H9 (cell line): ENCODE results near the gene DOHH. TPM values are rescaled to one million over a fixed set of nuclear protein-coding genes. Genes with fewer than 3 reads are reported as not detected.

Experiments used
- DNase-seq: peaks from one replicate; pipeline ENCODE4 v3.0.0-alpha.2; 2017
- H2AFZ ChIP-seq: one replicate; pipeline ENCODE4 v1.6.1; 2013; ENCODE audit warnings: mild to moderate bottlenecking, low read length, control low read depth, moderate library complexity
- H2AK5ac ChIP-seq: 2 replicates; pipeline ENCODE4 v1.6.1; 2013; ENCODE audit warnings: low read length, control low read depth, mixed read lengths; ENCODE audit not compliant: insufficient read length
- H2BK120ac ChIP-seq: one replicate; pipeline ENCODE4 v1.6.1; 2013; ENCODE audit warnings: low read depth, mild to moderate bottlenecking, low read length, control low read depth, inconsistent platforms; ENCODE audit not compliant: poor library complexity, severe bottlenecking
- H2BK12ac ChIP-seq: 2 replicates; pipeline ENCODE4 v1.6.1; 2013; ENCODE audit warnings: low read length, control low read depth, mixed read lengths, low read depth; ENCODE audit not compliant: insufficient read length
- H2BK15ac ChIP-seq: 2 replicates; pipeline ENCODE4 v1.6.1; 2013; ENCODE audit warnings: low read depth, low read length, control low read depth
- H2BK20ac ChIP-seq: one replicate; pipeline ENCODE4 v1.6.1; 2013; ENCODE audit warnings: low read depth, mild to moderate bottlenecking, low read length, control low read depth, inconsistent platforms; ENCODE audit not compliant: poor library complexity, severe bottlenecking
- H2BK5ac ChIP-seq: 2 replicates; pipeline ENCODE4 v1.6.1; 2013; ENCODE audit warnings: low read length, control low read depth, mixed read lengths; ENCODE audit not compliant: insufficient read length
- H3K14ac ChIP-seq: 2 replicates; pipeline ENCODE4 v1.6.1; 2013; ENCODE audit warnings: low read length, control low read depth; ENCODE audit not compliant: insufficient read depth
- H3K18ac ChIP-seq: 2 replicates; pipeline ENCODE4 v1.6.1; 2013; ENCODE audit warnings: low read depth, mild to moderate bottlenecking, mixed read lengths, low read length, control low read depth; ENCODE audit not compliant: insufficient read length
- H3K23ac ChIP-seq: 2 replicates; pipeline ENCODE4 v1.6.1; 2013; ENCODE audit warnings: low read length, control low read depth, mixed read lengths, low read depth; ENCODE audit not compliant: insufficient read length
- H3K23me2 ChIP-seq: 2 replicates; pipeline ENCODE4 v1.6.1; 2013; ENCODE audit warnings: low read depth, mild to moderate bottlenecking, mixed read lengths, low read length, control low read depth; ENCODE audit not compliant: insufficient read length, poor library complexity, severe bottlenecking
- H3K27ac ChIP-seq: 2 replicates; pipeline ENCODE4 v1.5.1; 2013; ENCODE audit warnings: low read length, control low read depth, mixed read lengths, low read depth; ENCODE audit not compliant: insufficient read length
- H3K27me3 ChIP-seq: 2 replicates; pipeline ENCODE4 v1.6.1; 2013; ENCODE audit warnings: low read length, control low read depth, inconsistent platforms; ENCODE audit not compliant: insufficient read depth
- H3K4ac ChIP-seq: 2 replicates; pipeline ENCODE4 v1.6.1; 2013; ENCODE audit warnings: low read depth, mild to moderate bottlenecking, control low read depth, inconsistent platforms, low read length, moderate library complexity
- H3K4me1 ChIP-seq: 2 replicates; pipeline ENCODE4 v1.6.1; 2013; ENCODE audit warnings: low read length, control low read depth, inconsistent platforms; ENCODE audit not compliant: insufficient read depth
- H3K4me2 ChIP-seq: 2 replicates; pipeline ENCODE4 v1.6.1; 2013; ENCODE audit warnings: low read length, control low read depth, mixed read lengths; ENCODE audit not compliant: insufficient read length, insufficient read depth
- H3K56ac ChIP-seq: 2 replicates; pipeline ENCODE4 v1.6.1; 2013; ENCODE audit warnings: low read depth, mild to moderate bottlenecking, mixed read lengths, low read length, control low read depth; ENCODE audit not compliant: insufficient read length
- H3K79me1 ChIP-seq: 2 replicates; pipeline ENCODE4 v1.6.1; 2013; ENCODE audit warnings: low read depth, mild to moderate bottlenecking, moderate library complexity, low read length, control low read depth, inconsistent platforms; ENCODE audit not compliant: insufficient read depth, poor library complexity, severe bottlenecking
- H3K79me2 ChIP-seq: 2 replicates; pipeline ENCODE4 v1.6.1; 2013; ENCODE audit warnings: low read length, control low read depth, inconsistent platforms; ENCODE audit not compliant: insufficient read depth
- H3K9ac ChIP-seq: 2 replicates; pipeline ENCODE4 v1.6.1; 2013; ENCODE audit warnings: low read length, control low read depth, mixed read lengths; ENCODE audit not compliant: insufficient read length; ENCODE audit errors: extremely low read depth
- H3K9me3 ChIP-seq: one replicate; pipeline ENCODE4 v1.6.1; 2013; ENCODE audit warnings: low read depth, low read length, inconsistent platforms; ENCODE audit not compliant: control insufficient read depth
- H3T11ph ChIP-seq: one replicate; pipeline ENCODE4 v1.6.1; 2013; ENCODE audit warnings: mild to moderate bottlenecking, low read length, control low read depth, inconsistent platforms
- H4K20me1 ChIP-seq: one replicate; pipeline ENCODE4 v1.6.1; 2013; ENCODE audit not compliant: control insufficient read depth, insufficient read length, insufficient read depth
- H4K5ac ChIP-seq: 2 replicates; pipeline ENCODE4 v1.6.1; 2013; ENCODE audit warnings: low read depth, mild to moderate bottlenecking, mixed read lengths, low read length, control low read depth; ENCODE audit not compliant: insufficient read length
- H4K8ac ChIP-seq: replicated peaks from 2 replicates; pipeline ENCODE4 v1.6.1; 2013; ENCODE audit warnings: low read length, control low read depth, mixed read lengths, low read depth; ENCODE audit not compliant: insufficient read length
- H4K91ac ChIP-seq: 2 replicates; pipeline ENCODE4 v1.6.1; 2013; ENCODE audit warnings: low read depth, mild to moderate bottlenecking, moderate library complexity, mixed read lengths, low read length, control low read depth; ENCODE audit not compliant: insufficient read length
- H3K27ac Mint-ChIP-seq, 3 experiments: 2 replicates in 2 of 3; 3 replicates in 1 of 3; pipeline ENCODE4 v1.8.0; 2020 to 2021; ENCODE audit warnings: mixed read lengths in 3 of 3, mild to moderate bottlenecking in 1 of 3, moderate library complexity in 1 of 3
- H3K27me3 Mint-ChIP-seq: 2 replicates; pipeline ENCODE4 v1.8.0; 2021; ENCODE audit warnings: low read depth, mild to moderate bottlenecking, moderate library complexity, mixed read lengths
- H3K36me3 Mint-ChIP-seq, 3 experiments: 2 replicates in 2 of 3; 3 replicates in 1 of 3; pipeline ENCODE4 v1.8.0; 2020 to 2021; ENCODE audit warnings: low read depth in 3 of 3, mixed read lengths in 3 of 3; ENCODE audit not compliant: insufficient read depth in 1 of 3
- H3K4me1 Mint-ChIP-seq, 2 experiments: 2 replicates each; pipeline ENCODE4 v1.8.0; 2020; ENCODE audit warnings: mixed read lengths in 2 of 2
- H3K4me3 Mint-ChIP-seq, 2 experiments: 2 replicates in 1 of 2; 3 replicates in 1 of 2; pipeline ENCODE4 v1.8.0; 2020 to 2021; ENCODE audit warnings: mild to moderate bottlenecking in 2 of 2, mixed read lengths in 2 of 2, moderate library complexity in 1 of 2
- H3K9me3 Mint-ChIP-seq, 2 experiments: 2 replicates in 1 of 2; 3 replicates in 1 of 2; pipeline ENCODE4 v1.8.0; 2020; ENCODE audit warnings: mild to moderate bottlenecking in 2 of 2, mixed read lengths in 2 of 2, moderate library complexity in 1 of 2
- CTCF ChIP-seq: fragments of 200-600 bp; sonication (generic); conservative IDR thresholded peaks from 3 replicates; pipeline ENCODE4 v1.8.0; 2021; ENCODE audit warnings: antibody characterized with exemption, mild to moderate bottlenecking
- WGBS: extraction: QIAGEN DNeasy Blood & Tissue Kit; methylation state at CpG from one replicate; pipeline ENCODE4 v1.1.7; 2013; ENCODE audit warnings: missing lambda C conversion rate, low lambda C conversion rate, mixed read lengths; ENCODE audit not compliant: insufficient read length; ENCODE audit errors: extremely low coverage; 5-methylcytosine and 5-hydroxymethylcytosine counted together
- total RNA-seq: library from RNA; stranded (reverse); gene quantifications from 2 replicates; pipeline ENCODE4 v1.2.1, GENCODE V29; 2021

Gene DOHH
- total RNA-seq, 1 experiment from 2014 or later, result 16.5 TPM

- Histone ChIP-seq H3K23me2 (no peaks in the 10 kb centered on the region), H2BK15ac (no peak overlapping the region), H2BK120ac (no peak overlapping the region), H3K4me1 (no peaks in the 10 kb centered on the region), H3K56ac (no peak overlapping the region), H2BK20ac (no peak overlapping the region), H2BK5ac (no peak overlapping the region), H3K9me3 (no peaks in the 10 kb centered on the region), H3T11ph (no peak overlapping the region), H2BK12ac (no peak overlapping the region), H4K20me1 (no peaks in the 10 kb centered on the region), H3K4me2 (peak overlapping the region; percentile 14), H3K9ac (no peak overlapping the region), H3K23ac (no peak overlapping the region), H2AK5ac (no peak overlapping the region), H3K79me1 (no peaks in the 10 kb centered on the region), H4K5ac (no peak overlapping the region), H2AFZ (no peak overlapping the region), H3K4ac (no peak overlapping the region), H3K27ac (no peak overlapping the region), H3K79me2 (no peaks in the 10 kb centered on the region), H4K8ac (no peak overlapping the region), H3K14ac (no peak overlapping the region), H3K18ac (no peak overlapping the region), H3K27me3 (peaks cover 20% of the 10 kb centered on the region), H4K91ac (no peak overlapping the region)
- DNase-seq, result no peak
- Mint-ChIP-seq H3K36me3 (peaks cover 0 to 4% (median 0%) of the 10 kb centered on the region in 3 experiments; a peak in 2 of 7 replicates), H3K4me3 (peak overlapping the region; percentile 40 to 79; a peak in 4 of 5 replicates), H3K27ac (no peak overlapping the region), H3K27me3 (peaks cover 95% of the 10 kb centered on the region), H3K9me3 (peaks cover 11 to 17% of the 10 kb centered on the region in 2 experiments), H3K4me1 (peaks cover 7 to 16% of the 10 kb centered on the region in 2 experiments)
- no CpG with 5 or more reads among the region's 31 CpGs for WGBS
- TF ChIP-seq CTCF, result no peak
These were observed 35.8 kb downstream of the DOHH start for GRCh38 chr19:3464587-3465235.
